ENCODE data around the gene PWWP2A. TPM values are rescaled to one million over a fixed set of nuclear protein-coding genes. Genes with fewer than 3 reads are reported as not detected.

Gene PWWP2A
- total RNA-seq, 1 donor from 2014 or later: 26.7 TPM

GRCh38 chr5:160060001-160060400 lies 59.2 kb downstream of the PWWP2A start:
- TF ChIP-seq CTCF (IDR thresholded peaks at IDR 0.05): no peak
- no peaks in the 10 kb centered on the region for H3K9me3 ChIP-seq
- intact Hi-C loops (cut with DNase I): no loop called here
- DNase-seq: no peak
- no peak overlapping the region for H3K27ac ChIP-seq
- H3K27me3 ChIP-seq: no peaks in the 10 kb centered on the region
- peaks cover 71% of the 10 kb centered on the region for H3K36me3 ChIP-seq
- no peak overlapping the region for H3K4me3 ChIP-seq
- no peaks in the 10 kb centered on the region for H3K4me1 ChIP-seq
- ATAC-seq: no peak

GRCh38 chr5:160057256-160057655 lies 62.0 kb downstream of the PWWP2A start:
- Histone ChIP-seq H3K27me3 (no peaks in the 10 kb centered on the region), H3K4me3 (no peak overlapping the region), H3K27ac (no peak overlapping the region), H3K36me3 (peaks cover 87% of the 10 kb centered on the region), H3K4me1 (no peaks in the 10 kb centered on the region), H3K9me3 (no peaks in the 10 kb centered on the region)
- ATAC-seq (no peak), DNase-seq (no peak)
- intact Hi-C loops (cut with DNase I): no loop called here
- TF ChIP-seq CTCF (IDR thresholded peaks at IDR 0.05): no peak

- Histone ChIP-seq H3K27ac (no peak overlapping the region), H3K27me3 (no peaks in the 10 kb centered on the region), H3K36me3 (peaks cover 87% of the 10 kb centered on the region), H3K4me3 (no peak overlapping the region), H3K9me3 (no peaks in the 10 kb centered on the region), H3K4me1 (no peaks in the 10 kb centered on the region)
- ATAC-seq (no peak), DNase-seq (no peak)
- no peak for TF ChIP-seq CTCF (IDR thresholded peaks at IDR 0.05)
- intact Hi-C loops (cut with DNase I): no loop called here
Observed at GRCh38 chr5:160054831-160055230, 64.4 kb downstream of the PWWP2A start.

- no peak overlapping the region for H3K4me3 ChIP-seq
- no peaks in the 10 kb centered on the region for H3K4me1 ChIP-seq
- no peak overlapping the region for H3K27ac ChIP-seq
- peaks cover 87% of the 10 kb centered on the region for H3K36me3 ChIP-seq
- no peak for DNase-seq
- intact Hi-C loops (cut with DNase I): no loop called here
- H3K9me3 ChIP-seq: no peaks in the 10 kb centered on the region
- no peaks in the 10 kb centered on the region for H3K27me3 ChIP-seq
- no peak for ATAC-seq
- no peak for TF ChIP-seq CTCF (IDR thresholded peaks at IDR 0.05)
Observed at GRCh38 chr5:160054047-160054446, 65.2 kb downstream of the PWWP2A start.

GRCh38 chr5:160049099-160049498 lies 70.2 kb downstream of the PWWP2A start:
- Histone ChIP-seq H3K4me1 (no peaks in the 10 kb centered on the region), H3K36me3 (peaks cover 63% of the 10 kb centered on the region), H3K27me3 (no peaks in the 10 kb centered on the region), H3K27ac (no peak overlapping the region), H3K4me3 (no peak overlapping the region), H3K9me3 (no peaks in the 10 kb centered on the region)
- no peak for TF ChIP-seq CTCF (IDR thresholded peaks at IDR 0.05)
- intact Hi-C loops (cut with DNase I): no loop called here
- ATAC-seq: no peak
- no peak for DNase-seq

- peaks cover 58% of the 10 kb centered on the region for H3K36me3 ChIP-seq
- ATAC-seq (peak; percentile 55), DNase-seq (no peak)
Observed at GRCh38 chr5:160048131-160048530, 71.1 kb downstream of the PWWP2A start.

More at GRCh38 chr5:160048131-160048530, 71.1 kb downstream of the PWWP2A start:
- TF ChIP-seq CTCF (IDR thresholded peaks at IDR 0.05): no peak
- intact Hi-C loops (cut with DNase I): no loop called here
- Histone ChIP-seq H3K4me3 (no peak overlapping the region), H3K27ac (no peak overlapping the region), H3K9me3 (no peaks in the 10 kb centered on the region), H3K4me1 (no peaks in the 10 kb centered on the region), H3K27me3 (no peaks in the 10 kb centered on the region)
